Measurements from ENCODE around the gene ANO9.

The ANO9 gene

DNA sequence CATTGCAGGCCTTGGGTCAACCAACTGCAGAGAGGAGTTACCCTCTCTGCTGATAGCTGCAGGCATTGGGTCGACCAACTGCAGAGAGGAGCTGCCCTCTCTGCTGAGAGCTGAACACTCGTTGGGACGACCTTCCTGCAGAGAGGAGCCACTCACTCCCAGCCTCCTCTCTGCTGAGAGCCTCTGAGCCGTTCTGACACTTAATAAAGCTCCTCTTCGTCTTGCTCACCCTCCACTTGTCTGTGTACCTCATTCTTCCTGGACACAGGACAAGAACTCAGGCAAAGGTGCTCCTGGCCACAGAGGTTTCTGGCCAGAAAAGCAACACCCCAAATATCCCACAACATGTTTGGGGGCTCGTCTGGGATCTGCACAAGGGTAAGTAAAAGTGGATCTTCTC is 55.3 kb downstream of the ANO9 start:
- DNase-seq (ENCODE audit: low read depth): no peak
- H3K4me3 ChIP-seq (ENCODE audit: low read depth, low read length): no peak overlapping the region
- TF ChIP-seq, protein P1, sequence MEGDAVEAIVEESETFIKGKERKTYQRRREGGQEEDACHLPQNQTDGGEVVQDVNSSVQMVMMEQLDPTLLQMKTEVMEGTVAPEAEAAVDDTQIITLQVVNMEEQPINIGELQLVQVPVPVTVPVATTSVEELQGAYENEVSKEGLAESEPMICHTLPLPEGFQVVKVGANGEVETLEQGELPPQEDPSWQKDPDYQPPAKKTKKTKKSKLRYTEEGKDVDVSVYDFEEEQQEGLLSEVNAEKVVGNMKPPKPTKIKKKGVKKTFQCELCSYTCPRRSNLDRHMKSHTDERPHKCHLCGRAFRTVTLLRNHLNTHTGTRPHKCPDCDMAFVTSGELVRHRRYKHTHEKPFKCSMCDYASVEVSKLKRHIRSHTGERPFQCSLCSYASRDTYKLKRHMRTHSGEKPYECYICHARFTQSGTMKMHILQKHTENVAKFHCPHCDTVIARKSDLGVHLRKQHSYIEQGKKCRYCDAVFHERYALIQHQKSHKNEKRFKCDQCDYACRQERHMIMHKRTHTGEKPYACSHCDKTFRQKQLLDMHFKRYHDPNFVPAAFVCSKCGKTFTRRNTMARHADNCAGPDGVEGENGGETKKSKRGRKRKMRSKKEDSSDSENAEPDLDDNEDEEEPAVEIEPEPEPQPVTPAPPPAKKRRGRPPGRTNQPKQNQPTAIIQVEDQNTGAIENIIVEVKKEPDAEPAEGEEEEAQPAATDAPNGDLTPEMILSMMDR (IDR thresholded peaks at IDR 0.05; ENCODE audit: control insufficient read depth, extremely low read depth, insufficient read depth): no peak

DNA sequence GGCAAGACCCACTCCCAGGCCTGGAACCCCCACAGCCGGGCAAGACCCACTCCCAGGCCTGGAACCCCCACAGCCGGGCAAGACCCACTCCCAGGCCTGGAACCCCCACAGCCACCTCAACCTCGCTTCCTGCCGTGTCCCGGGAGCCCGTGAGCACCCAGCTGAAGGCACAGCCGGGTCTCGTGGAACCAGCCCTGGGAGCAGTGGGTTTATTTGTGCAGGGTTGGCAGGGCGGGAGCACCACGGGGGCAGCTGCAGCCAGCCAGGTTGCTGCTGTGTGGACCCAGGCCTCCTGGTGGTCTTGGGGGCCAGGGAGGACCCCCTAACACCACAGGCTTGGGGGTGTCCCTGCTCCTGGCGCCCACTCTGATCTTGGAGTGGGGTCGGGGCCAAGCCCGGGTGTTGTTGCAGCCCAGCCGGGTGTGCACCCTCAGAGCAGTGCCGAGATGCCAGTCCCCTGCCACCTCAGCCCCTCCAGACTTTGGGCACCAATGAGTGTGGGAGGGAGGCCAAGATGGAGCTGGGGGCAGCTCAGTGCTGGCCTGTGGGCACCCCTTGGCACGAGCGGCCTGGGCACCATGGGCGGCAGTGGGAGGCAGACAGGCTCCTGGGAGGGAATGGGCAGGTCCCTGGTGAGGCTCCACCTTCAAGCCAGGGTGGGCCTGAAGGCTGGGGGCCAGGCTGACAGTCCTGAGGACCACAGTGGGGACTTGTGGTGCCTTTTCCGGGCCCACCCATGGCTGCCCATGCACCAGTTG is 56.0 kb downstream of the ANO9 start:
- TF ChIP-seq, protein P1 (IDR thresholded peaks at IDR 0.05; ENCODE audit: control insufficient read depth, extremely low read depth, insufficient read depth): no peak
- no peak overlapping the region for H3K4me3 ChIP-seq (ENCODE audit: low read depth, low read length)
- DNase-seq (ENCODE audit: low read depth): no peak

DNA sequence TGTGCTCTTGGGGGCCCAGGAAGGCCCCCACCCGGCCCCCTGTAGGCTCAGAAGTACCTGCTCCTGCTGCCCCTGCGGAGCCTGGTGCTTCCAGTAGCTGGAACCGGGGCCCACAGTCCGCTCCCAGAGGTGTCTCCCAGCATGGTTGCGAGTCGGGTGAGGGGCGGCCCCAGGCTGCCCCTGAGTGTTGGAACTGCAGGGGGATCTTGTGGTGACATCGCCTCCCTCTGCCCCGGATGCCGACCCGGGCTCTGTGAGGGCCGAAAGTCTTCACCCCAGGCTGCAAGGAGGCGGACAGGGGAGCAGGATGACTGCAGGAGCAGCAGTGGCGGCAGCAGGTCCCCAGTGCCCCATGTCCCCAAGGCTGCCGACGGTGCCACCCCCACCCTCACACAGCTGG is 57.3 kb downstream of the ANO9 start:
- TF ChIP-seq, protein P1 (IDR thresholded peaks at IDR 0.05; ENCODE audit: control insufficient read depth, extremely low read depth, insufficient read depth): no peak
- DNase-seq (ENCODE audit: low read depth): no peak
- no peak overlapping the region for H3K4me3 ChIP-seq (ENCODE audit: low read depth, low read length)

DNA sequence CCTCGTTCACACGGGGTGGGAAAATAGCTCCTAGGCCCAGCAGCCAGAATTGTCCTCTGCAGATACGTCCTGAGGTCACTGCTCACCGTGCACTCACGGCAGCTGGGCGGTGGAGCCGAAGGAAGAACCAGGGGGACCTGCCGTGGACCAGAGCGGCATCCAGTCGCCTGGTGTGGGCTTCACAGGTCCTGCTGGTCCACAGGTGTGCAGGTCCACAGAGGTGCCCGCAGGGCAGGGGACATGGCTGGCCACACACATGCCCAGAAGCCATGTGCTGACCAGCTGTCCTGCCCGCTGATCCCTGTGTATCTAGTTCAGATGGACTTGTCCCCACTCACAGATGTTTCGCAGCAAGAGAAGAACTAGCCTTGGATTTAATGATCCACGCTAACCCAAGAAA is 58.4 kb downstream of the ANO9 start:
- no peak for DNase-seq (ENCODE audit: low read depth)
- TF ChIP-seq, protein P1 (IDR thresholded peaks at IDR 0.05; ENCODE audit: control insufficient read depth, extremely low read depth, insufficient read depth): no peak
- H3K4me3 ChIP-seq (ENCODE audit: low read depth, low read length): no peak overlapping the region

DNA sequence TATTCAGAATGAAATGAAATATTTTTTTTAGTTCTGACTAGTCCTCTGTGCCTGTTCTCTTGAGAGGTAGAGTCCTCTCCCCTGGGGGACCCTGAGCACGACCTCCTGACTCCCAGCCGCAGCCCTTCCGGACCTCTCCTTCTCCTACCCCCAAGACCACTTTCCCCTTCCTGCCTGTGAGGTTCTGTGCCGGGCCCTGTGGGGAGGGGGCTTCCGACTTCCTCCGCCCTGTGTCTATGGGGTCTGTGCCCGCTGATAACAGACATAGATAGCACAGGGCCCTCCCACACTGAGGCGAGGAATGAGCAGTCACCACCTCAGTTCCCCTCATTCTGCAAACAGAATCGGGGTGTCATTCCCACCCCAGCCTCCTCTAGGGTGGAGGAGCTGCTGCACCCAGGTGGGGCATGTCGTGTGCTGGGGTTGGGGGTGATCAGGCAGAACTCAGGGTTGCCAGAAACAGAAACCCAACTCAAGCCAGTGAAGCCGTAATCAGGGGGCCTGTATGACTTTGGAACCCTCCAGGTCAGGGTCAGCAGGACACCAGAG is 59.7 kb downstream of the ANO9 start:
- TF ChIP-seq, protein P1 (IDR thresholded peaks at IDR 0.05; ENCODE audit: control insufficient read depth, extremely low read depth, insufficient read depth): no peak

DNA sequence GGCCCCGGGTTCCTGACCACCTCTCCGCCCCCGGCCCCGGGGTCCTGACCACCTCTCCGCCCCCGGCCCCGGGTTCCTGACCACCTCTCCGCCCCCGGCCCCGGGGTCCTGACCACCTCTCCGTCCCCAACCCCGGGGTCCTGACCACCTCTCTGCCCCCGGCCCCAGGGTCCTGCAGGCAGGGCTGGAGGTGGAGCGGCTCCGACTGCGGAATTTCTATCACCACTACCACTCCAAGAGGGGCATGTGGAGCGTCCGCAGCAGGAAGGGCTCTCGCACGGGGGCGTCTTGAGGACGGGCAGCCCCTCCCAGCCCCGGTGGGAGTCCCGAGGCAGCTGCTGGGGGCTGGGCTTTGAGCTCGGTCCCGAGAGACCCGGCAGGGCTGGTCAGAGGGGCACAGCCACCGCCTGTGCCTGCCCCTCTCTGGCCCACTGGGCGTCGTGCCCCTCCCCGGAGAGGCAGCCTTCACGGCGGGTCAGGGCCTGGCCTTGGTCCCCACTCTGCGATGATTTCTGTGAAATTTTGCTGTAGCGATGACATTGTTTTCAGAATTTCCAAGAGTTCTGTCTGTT is 60.2 kb downstream of the ANO9 start:
- DNase-seq (ENCODE audit: low read depth): no peak
- TF ChIP-seq, protein P1 (IDR thresholded peaks at IDR 0.05; ENCODE audit: control insufficient read depth, extremely low read depth, insufficient read depth): no peak
- H3K4me3 ChIP-seq (ENCODE audit: low read depth, low read length): no peak overlapping the region

More for the DNA sequence above, 59.7 kb downstream of the ANO9 start:
- H3K4me3 ChIP-seq (ENCODE audit: low read depth, low read length): no peak overlapping the region
- no peak for DNase-seq (ENCODE audit: low read depth)
